Tibial artery (tissue), 4 donors: ENCODE results near the gene NDUFB8.

Source experiments
- DNase-seq, 2 donors: peaks; one replicate each; pipeline ENCODE4 v3.0.0-alpha.2; 2019
- H3K27ac ChIP-seq, 2 donors: fragments of 200-600 bp; sonication (generic) in 1 of 2; 1 replicate in 1 of 2; 2 replicates in 1 of 2; pipeline ENCODE4 v1.5.1; 2018 to 2019; ENCODE audit warnings: mild to moderate bottlenecking in 1 of 2
- H3K27me3 ChIP-seq, 2 donors: fragments of 200-600 bp; sonication (generic) in 1 of 2; one replicate each; pipeline versions ENCODE4 v1.5.1 to v1.6.0; 2016 to 2019
- H3K36me3 ChIP-seq, 3 donors: fragments of 200-600 bp; sonication (generic) in 2 of 3; one replicate each; pipeline ENCODE4 v1.5.1; 2016 to 2019; ENCODE audit warnings: mild to moderate bottlenecking in 2 of 3
- H3K4me1 ChIP-seq, 4 donors: fragments of 200-600 bp; sonication (generic) in 2 of 4; 1 replicate in 3 of 4; 2 replicates in 1 of 4; pipeline ENCODE4 v1.5.1; 2016 to 2019
- H3K4me3 ChIP-seq, 2 donors: fragments of 200-600 bp; sonication (generic) in 1 of 2; 1 replicate in 1 of 2; 2 replicates in 1 of 2; pipeline ENCODE4 v1.5.1; 2018 to 2019; ENCODE audit warnings: mild to moderate bottlenecking in 2 of 2
- H3K9me3 ChIP-seq, 3 donors: fragments of 200-600 bp; sonication (generic) in 1 of 3; one replicate each; pipeline ENCODE4 v1.5.1; 2016 to 2019
- CTCF ChIP-seq, 2 experiments: fragments of 200-600 bp in 1 of 2; fragments of 450-650 bp in 1 of 2; IDR thresholded peaks; one replicate each; pipeline ENCODE4 v1.5.1; 2017 to 2019; ENCODE audit warnings: antibody characterized with exemption in 2 of 2, mild to moderate bottlenecking in 1 of 2, moderate library complexity in 1 of 2
- intact Hi-C: fragments of 100-400 bp; cut with DNase I; formaldehyde crosslinking; loops from one replicate; pipeline ENCODE4 v1.15.0; 2023; ENCODE audit warnings: low total_unique reads

Gene NDUFB8

GRCh38 chr10:100528123-100528886, 1.4 kb downstream of the NDUFB8 start:
- intact Hi-C loops = no loop called here
- no peak for TF ChIP-seq CTCF (IDR thresholded peaks at IDR 0.05)

GRCh38 chr10:100524638-100525037, 5.0 kb downstream of the NDUFB8 start:
- peaks cover 0 to 21% (median 16%) of the 10 kb centered on the region in 4 donors for H3K4me1 ChIP-seq
- intact Hi-C loops = no loop called here
- H3K27ac ChIP-seq = no peak overlapping the region
- H3K9me3 ChIP-seq = no peaks in the 10 kb centered on the region
- peaks cover 36 to 52% (median 44%) of the 10 kb centered on the region in 3 donors for H3K36me3 ChIP-seq
- H3K4me3 ChIP-seq = no peak overlapping the region
- DNase-seq = no peak
- no peak for TF ChIP-seq CTCF (IDR thresholded peaks at IDR 0.05)
- H3K27me3 ChIP-seq = no peaks in the 10 kb centered on the region

More at GRCh38 chr10:100528123-100528886, 1.4 kb downstream of the NDUFB8 start:
- no peaks in the 10 kb centered on the region for H3K27me3 ChIP-seq
- peak overlapping the region in 1 of 2 donors; percentile 78 for H3K27ac ChIP-seq
- no peaks in the 10 kb centered on the region for H3K9me3 ChIP-seq
- H3K4me1 ChIP-seq = peaks cover 0 to 22% (median 12%) of the 10 kb centered on the region in 4 donors
- no peak for DNase-seq
- H3K36me3 ChIP-seq = peaks cover 33 to 45% (median 37%) of the 10 kb centered on the region in 3 donors
- peak overlapping the region; percentile 79 to 95 for H3K4me3 ChIP-seq

- Histone ChIP-seq H3K36me3 (peaks cover 36 to 52% (median 44%) of the 10 kb centered on the region in 3 donors), H3K27me3 (no peaks in the 10 kb centered on the region)
- intact Hi-C loops = no loop called here
Measured at GRCh38 chr10:100524206-100524605, 5.5 kb downstream of the NDUFB8 start.

GRCh38 chr10:100522945-100523344, 6.7 kb downstream of the NDUFB8 start:
- Histone ChIP-seq H3K4me1 (peaks cover 0 to 18% (median 15%) of the 10 kb centered on the region in 4 donors), H3K36me3 (peaks cover 36 to 52% (median 44%) of the 10 kb centered on the region in 3 donors), H3K27me3 (no peaks in the 10 kb centered on the region), H3K27ac (no peak overlapping the region), H3K4me3 (no peak overlapping the region), H3K9me3 (no peaks in the 10 kb centered on the region)
- intact Hi-C loops = no loop called here
- TF ChIP-seq CTCF (IDR thresholded peaks at IDR 0.05) = no peak
- DNase-seq = no peak

More at GRCh38 chr10:100524206-100524605, 5.5 kb downstream of the NDUFB8 start:
- no peak for DNase-seq
- no peaks in the 10 kb centered on the region for H3K9me3 ChIP-seq
- no peak overlapping the region for H3K27ac ChIP-seq
- no peak for TF ChIP-seq CTCF (IDR thresholded peaks at IDR 0.05)
- peaks cover 0 to 25% (median 20%) of the 10 kb centered on the region in 4 donors for H3K4me1 ChIP-seq
- H3K4me3 ChIP-seq = no peak overlapping the region

GRCh38 chr10:100522107-100522801, 7.4 kb downstream of the NDUFB8 start:
- Histone ChIP-seq H3K27ac (no peak overlapping the region), H3K4me3 (no peak overlapping the region), H3K9me3 (no peaks in the 10 kb centered on the region), H3K4me1 (peaks cover 0 to 14% (median 12%) of the 10 kb centered on the region in 4 donors), H3K27me3 (no peaks in the 10 kb centered on the region), H3K36me3 (peaks cover 36 to 46% (median 44%) of the 10 kb centered on the region in 3 donors)
- intact Hi-C loops = no loop called here
- TF ChIP-seq CTCF (IDR thresholded peaks at IDR 0.05) = no peak
- DNase-seq = no peak
